ENCODE data around the gene MARCHF10.

MARCHF10 gene

GRCh38 chr17:62675701-62676100 lies 132.4 kb downstream of the MARCHF10 start:
- DNase-seq: no peak

DNA sequence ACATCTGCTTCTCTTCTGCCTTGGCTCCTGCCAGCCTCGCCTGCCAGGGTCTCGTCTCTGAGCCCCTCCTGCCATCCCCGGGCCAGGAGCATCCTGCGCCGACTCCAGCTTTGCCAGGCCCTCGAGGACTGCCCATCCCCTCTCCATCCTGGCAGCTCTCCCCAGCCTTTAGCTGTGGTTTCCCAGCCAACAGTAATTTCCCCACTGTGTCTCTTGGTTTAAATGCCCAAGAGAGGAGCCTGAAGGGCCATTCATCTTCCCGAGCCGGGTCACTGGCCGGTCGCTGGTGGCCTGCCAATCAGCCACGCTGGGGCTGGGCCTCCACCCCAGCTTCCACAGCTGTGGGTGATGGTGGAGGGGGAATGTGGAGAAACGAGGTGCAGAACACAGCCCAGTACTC lies 132.9 kb downstream of the MARCHF10 start:
- DNase-seq: no peak

DNA sequence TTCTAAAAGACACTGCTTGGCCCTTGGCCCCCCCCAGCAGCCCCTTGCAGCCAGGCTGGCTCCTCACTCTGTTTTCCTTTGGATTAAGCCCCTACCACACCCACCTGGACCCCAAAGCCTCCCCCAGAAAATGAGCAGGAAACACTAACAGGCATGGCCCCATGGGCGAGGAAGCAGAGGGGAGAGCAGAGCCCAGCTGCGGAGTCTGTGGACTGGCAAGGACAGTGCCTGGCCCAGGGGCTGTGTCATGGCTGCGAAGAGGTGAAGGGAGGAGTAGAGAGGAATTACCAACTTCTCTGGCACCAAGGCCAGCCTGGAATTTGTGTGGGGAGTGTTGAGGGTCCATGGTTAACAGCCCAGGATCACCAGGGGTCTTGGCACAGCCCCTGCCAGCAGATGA lies 133.3 kb downstream of the MARCHF10 start:
- no peak for DNase-seq

DNA sequence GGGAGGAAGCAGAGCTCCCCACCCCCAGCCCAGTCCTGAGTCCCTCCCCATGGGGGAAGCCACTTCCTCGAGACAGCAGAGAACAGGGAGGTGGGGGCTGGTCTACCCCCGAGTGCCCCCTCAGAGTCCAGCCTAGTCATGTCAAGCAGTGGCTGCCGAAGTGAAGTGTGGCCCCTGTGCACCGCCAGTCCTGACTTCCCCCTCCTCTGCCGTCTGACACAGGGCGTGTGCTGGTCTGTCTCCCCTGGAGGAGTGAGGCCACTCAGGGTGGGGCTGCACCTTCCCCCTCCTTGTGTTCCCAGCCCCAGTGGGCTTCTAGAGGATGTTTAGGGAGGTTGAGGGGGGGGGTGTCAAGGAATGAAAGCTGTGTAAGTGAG lies 133.8 kb downstream of the MARCHF10 start:
- no peak for DNase-seq

- no peak for DNase-seq
Observed at GRCh38 chr17:62673614-62674362, 134.3 kb downstream of the MARCHF10 start.

DNA sequence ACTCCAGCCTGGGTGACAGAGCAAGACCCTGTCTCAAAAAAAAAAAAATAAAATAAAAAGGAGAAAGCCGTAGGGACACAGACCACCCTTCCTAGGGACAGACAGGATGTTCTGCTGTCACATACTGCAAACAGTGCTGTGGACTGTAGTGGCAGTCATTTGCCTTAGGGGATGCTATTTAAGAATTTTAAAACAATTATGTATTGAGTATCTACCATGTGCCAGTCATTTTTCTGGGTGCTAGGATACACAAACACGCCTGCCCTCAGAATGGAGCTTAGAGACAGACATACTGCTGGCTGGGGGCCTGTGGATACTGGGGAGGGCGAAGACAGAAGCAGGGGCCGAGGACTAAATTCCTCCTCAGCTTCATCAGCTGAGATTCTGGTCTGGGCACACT lies 135.2 kb downstream of the MARCHF10 start:
- no peak for DNase-seq

GRCh38 chr17:62671553-62671952 lies 136.6 kb downstream of the MARCHF10 start:
- peak; percentile 77 to 84 for DNase-seq

DNA sequence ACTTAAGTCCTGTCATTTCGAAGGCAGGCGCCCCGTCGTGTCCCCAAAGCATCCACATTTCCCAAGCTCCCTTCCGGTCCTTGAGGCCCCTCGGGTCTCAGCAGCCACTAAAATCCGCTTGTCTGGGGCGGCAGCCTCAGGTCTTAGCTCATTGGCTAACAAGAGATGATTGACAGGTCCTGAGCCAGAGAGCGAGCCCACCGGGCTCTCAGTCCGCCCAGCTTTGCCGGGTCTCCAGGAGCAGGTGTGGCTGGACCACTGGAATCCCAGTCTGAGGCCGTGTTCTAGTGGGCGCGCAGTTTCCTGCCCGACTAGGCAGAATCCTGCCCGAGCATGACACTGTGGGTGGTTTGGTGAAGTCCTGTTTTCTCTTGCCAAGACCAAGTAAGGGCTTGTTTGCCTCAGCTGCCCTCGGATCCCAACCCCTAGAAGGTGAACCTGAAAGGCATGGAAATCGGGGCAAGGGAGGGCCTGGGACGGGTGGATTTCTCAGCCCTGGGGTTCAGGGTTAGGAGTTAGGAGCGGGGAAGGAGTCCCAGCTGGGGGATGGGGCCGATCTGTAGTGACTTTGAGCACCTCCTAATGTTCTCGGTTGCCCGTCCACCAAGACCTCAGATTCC lies 137.8 kb downstream of the MARCHF10 start:
- DNase-seq: no peak

- DNase-seq: no peak
Observed at GRCh38 chr17:62668091-62668804, 139.9 kb downstream of the MARCHF10 start.

DNA sequence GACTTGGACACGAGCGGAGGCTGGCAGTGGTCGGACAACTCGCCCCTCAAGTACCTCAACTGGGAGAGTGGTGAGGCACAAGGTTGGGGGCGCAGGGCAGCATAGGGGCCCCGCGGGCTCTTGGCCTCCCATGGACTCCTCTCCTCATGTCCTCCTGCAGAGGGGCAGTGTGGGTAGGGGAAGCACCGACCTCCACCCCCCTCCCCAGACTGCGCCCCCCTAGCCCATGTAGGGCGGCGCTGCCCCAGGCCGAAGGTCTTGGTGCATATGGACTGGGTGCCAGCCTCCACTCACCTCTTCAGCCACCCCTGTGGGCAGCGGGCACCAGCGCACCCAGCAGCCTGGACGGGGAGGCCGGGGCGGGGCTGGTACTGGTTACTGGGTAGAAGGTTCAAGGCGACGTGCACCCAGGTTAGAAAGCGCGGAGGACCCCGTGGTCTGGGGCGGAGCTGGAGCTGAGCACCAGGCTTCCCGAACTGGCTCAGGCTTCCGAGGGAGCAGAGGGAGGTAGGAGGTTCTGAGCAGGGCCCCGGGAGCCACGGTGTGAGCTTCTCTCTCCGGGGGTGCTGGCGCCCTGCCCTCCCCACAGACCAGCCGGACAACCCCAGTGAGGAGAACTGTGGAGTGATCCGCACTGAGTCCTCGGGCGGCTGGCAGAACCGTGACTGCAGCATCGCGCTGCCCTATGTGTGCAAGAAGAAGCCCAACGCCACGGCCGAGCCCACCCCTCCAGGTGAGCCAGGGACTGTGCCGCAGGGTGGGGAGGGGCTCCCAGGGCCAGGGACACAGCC lies 141.1 kb downstream of the MARCHF10 start:
- no peak for DNase-seq

GRCh38 chr17:62666061-62666800 lies 141.9 kb downstream of the MARCHF10 start:
- DNase-seq: no peak

GRCh38 chr17:62665599-62665998 lies 142.5 kb downstream of the MARCHF10 start:
- DNase-seq: no peak

GRCh38 chr17:62664336-62665120 lies 143.6 kb downstream of the MARCHF10 start:
- DNase-seq: no peak

DNA sequence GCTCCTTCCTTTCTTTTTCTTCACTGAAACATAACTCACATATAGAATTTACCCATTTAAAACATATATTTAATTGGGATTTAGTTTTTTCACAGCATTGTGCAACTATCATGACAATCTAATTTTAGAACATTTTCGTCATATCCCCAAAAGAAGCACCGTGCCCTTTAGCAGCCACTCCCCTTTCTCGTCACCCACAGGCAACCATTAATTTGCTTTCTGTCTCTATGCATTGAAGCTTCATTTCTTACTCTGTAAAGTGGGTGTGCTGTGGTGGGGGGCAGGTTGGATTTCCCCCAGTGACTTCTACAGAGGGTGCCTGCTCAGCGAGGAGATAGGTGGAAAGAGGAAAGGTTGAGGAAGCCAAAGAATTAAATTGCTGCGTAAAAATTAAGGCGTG lies 144.8 kb downstream of the MARCHF10 start:
- DNase-seq: no peak

- no peak for DNase-seq
Observed at GRCh38 chr17:62662855-62663254, 145.3 kb downstream of the MARCHF10 start.

DNA sequence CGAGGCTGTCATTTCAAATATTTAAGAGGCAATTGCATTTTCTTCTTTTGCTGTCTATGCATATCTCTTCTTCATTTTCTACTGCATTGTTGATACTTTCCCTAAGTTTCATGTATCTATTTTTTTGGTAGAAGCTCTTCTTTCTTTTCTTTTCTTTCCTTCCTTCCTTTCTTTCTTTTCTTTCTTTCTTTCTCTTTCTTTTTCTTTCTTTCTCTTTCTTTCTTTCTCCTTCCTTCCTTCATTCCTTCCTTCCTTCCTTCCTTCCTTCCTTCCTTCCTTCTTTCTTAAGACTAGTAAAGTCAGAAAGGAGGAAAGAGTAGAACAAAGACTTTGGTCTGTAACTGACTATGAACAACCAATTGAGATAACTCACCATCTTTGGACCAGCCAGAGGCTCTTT lies 146.8 kb downstream of the MARCHF10 start:
- DNase-seq: no peak

GRCh38 chr17:62660629-62661118 lies 147.4 kb downstream of the MARCHF10 start:
- no peak for DNase-seq

DNA sequence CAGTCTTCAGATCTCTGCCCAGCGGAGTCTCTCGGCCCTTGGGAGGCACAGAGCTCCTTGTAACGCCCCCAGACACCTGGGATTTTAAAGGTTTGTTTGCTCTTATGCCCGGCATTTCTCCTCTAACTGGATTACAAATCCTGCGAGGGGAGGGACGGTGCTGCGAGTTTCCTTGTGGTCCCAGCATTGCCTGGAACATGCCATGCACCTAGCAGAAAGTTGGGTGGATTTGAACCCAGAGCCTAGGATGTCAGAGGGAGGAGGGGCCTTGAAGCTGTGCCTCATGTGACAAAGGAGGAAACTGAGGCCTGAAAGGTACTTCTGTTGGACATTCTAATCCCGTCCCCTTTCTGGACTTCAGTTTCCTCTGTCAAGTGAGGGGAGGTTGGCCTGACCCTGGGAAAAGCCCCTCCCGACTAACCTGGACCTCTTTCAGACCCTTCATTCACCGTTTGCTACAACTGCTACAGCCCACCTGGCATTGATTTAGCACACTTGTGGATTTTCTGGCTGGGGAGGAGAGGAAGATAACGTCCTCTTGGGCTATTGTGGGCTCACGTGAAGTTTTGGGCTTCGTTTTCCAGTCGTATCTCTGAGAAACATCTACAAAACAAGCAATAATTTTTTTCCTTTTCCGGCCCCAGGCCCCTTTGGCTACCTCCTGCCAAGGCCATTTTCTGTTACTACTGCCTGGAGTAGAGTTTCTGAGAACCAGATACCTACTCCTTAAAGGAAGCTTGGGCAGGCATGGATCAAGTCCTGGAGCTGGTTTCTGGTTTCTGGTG lies 149.8 kb downstream of the MARCHF10 start:
- no peak for DNase-seq

DNA sequence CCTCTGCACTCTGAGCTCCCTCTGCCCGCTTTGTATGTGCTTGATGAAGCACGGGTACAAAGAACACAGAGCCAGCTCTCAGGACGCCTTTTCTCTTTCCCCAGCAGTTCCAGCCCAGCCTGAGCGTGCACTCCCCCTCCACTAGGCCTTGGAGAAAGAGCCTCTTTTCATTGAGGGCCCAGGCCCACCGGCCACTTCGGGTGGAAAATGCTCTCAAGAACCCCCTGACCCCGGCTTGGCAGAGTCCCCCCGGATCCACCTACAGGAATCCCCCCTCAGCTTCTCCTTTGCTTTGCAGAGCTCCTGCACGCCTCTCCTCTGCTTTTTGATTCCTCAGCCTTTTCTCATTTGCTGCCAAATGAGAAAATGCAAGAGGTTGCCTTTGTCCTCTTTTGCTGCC lies 150.4 kb downstream of the MARCHF10 start:
- no peak for DNase-seq

DNA sequence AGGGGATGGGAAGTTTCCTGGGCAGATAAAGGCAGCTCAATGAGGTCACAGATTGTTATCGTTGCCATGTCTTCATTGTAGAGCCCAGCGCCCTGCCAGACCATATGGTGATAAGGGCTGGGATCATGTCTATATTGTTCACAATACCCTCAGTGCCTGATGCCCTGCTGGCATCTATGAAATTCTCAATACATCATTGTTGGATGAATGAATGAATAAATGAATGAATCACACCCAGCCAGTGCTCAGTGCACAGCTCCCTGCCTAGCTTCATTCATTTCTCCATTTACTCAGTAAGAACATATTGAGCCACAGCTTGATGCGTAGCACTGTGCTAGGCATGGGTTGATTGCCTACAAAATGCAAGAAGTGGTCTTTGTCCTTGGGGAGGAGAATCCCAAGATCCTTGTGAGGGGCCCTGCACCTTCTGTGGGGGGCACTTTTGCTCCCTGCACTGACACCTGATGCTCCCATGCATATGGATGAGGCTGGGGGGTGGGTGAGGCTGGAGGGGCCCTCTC lies 150.9 kb downstream of the MARCHF10 start:
- DNase-seq: no peak

Measured in SHP77 (cell line).